GM21390 (cell line): ENCODE data around the gene ARHGAP12.

Source experiments
- ATAC-seq: cut with Tn5 transposase; IDR thresholded peaks from one replicate; pipeline ENCODE4 v1.9.1; 2021; ENCODE audit not compliant: unreplicated experiment

The ARHGAP12 gene

GRCh38 chr10:31822616-31823318 is 105.9 kb downstream of the ARHGAP12 start:
- no peak for ATAC-seq

GRCh38 chr10:31822150-31822549 is 106.5 kb downstream of the ARHGAP12 start:
- ATAC-seq = no peak

- no peak for ATAC-seq
Observed at GRCh38 chr10:31820778-31821369, 107.8 kb downstream of the ARHGAP12 start.

GRCh38 chr10:31820096-31820495 is 108.5 kb downstream of the ARHGAP12 start:
- no peak for ATAC-seq

GRCh38 chr10:31819391-31819820 is 109.2 kb downstream of the ARHGAP12 start:
- no peak for ATAC-seq

GRCh38 chr10:31816318-31816717 is 112.3 kb downstream of the ARHGAP12 start:
- no peak for ATAC-seq

GRCh38 chr10:31808258-31809218 is 120.1 kb downstream of the ARHGAP12 start:
- no peak for ATAC-seq

- ATAC-seq = no peak
Observed at GRCh38 chr10:31804352-31804810, 124.2 kb downstream of the ARHGAP12 start.

- ATAC-seq = no peak
Observed at GRCh38 chr10:31803606-31804351, 124.9 kb downstream of the ARHGAP12 start.

GRCh38 chr10:31799181-31799580 is 129.4 kb downstream of the ARHGAP12 start:
- ATAC-seq = no peak

- no peak for ATAC-seq
Observed at GRCh38 chr10:31792745-31793144, 135.9 kb downstream of the ARHGAP12 start.

- ATAC-seq = no peak
Observed at GRCh38 chr10:31789555-31789954, 139.1 kb downstream of the ARHGAP12 start.

GRCh38 chr10:31782701-31783100 is 145.9 kb downstream of the ARHGAP12 start:
- ATAC-seq = no peak

GRCh38 chr10:31780717-31781116 is 147.9 kb downstream of the ARHGAP12 start:
- no peak for ATAC-seq

GRCh38 chr10:31778627-31779026 is 150.0 kb downstream of the ARHGAP12 start:
- ATAC-seq = no peak

- no peak for ATAC-seq
Observed at GRCh38 chr10:31776159-31776558, 152.5 kb downstream of the ARHGAP12 start.

GRCh38 chr10:31774928-31775650 is 153.5 kb downstream of the ARHGAP12 start:
- ATAC-seq = no peak

- ATAC-seq = no peak
Observed at GRCh38 chr10:31774299-31774900, 154.2 kb downstream of the ARHGAP12 start.

- ATAC-seq = no peak
Observed at GRCh38 chr10:31773749-31774298, 154.8 kb downstream of the ARHGAP12 start.
